Activated effector memory CD4-positive, alpha-beta T cell treated with Interleukin-2 at 50 U/mL for 16 hours (primary cell): ENCODE results near the gene SLBP.

Experiments
- DNase-seq: peaks from one replicate; pipeline ENCODE4 v3.0.0-alpha.2; 2020

The SLBP gene

DNA sequence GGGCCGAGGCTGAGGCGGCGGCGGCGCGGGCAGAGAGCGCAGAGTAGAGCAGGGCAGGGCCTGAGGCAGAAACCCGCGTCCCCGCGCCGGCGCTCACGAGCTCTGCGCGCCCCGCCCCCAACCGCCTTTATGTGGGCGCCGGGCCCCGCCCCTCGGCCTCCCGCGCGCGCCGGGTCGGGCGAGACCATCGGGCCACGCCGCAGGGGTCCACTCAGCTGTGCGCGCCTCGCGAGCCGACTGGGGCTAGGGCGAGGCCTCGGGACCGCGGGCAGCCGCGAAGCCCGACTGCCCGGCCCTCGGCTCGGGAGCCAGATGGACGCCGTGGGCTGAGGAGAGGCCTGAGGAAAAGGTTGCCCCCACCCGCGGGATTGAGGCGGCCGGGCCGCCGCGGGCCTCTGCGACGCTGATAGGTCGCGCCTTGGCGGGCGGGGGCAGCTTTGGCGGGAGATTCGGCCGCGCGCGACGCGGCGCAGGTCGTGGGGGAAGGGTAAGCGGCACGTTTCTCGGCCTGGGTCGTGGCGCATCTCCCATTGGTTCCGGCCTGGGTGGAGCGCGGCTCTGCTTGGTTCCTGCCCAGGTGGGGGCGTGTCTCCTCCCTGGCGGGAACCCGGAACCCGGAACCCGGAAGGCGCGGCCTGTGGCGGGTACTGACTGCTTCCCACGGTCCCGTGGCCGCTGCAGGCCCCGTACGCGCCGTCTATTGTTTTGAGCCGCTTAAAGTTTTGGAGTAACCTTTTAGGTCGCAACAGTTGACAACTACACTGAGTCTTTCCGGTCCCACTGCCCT is at the start of gene SLBP:
Gene SLBP, minus strand, starts transcription at position 104 of the 787 bp plus-strand sequence. CDS start 131 bp downstream, outside the sequence.
- DNase-seq = peak; percentile 99

- no peak for DNase-seq
These were observed 49.1 kb upstream of the SLBP start for GRCh38 chr4:1761130-1761689.

DNA sequence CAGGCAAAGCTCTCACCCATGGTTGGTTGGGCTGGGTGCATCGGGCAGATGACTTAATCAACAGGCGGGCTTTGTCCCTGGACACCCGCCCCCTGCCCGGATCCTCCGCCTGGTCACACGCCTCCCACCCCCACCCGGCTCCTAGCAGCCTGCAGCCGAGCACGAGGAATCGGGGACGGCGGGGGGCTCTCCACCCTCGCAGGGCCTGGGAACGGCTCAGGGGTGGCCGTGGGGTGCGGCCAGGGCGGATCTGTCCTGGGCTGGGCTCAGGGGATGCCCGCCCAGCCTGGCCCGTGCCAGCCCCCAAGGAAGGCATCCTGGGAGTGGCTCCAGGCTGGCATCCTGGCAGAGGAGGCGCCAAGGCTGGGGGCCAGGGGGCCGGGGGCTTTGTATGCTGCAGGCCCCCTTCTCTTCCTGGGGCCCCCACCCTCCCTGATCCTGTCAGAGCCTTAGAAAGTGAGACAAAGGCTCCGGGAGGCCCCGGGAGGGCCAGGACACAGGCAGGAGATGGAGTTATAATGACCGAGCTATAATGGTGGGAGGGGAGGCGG is 48.5 kb upstream of the SLBP start:
- DNase-seq = no peak

GRCh38 chr4:1759818-1760223 is 47.7 kb upstream of the SLBP start:
- no peak for DNase-seq

DNA sequence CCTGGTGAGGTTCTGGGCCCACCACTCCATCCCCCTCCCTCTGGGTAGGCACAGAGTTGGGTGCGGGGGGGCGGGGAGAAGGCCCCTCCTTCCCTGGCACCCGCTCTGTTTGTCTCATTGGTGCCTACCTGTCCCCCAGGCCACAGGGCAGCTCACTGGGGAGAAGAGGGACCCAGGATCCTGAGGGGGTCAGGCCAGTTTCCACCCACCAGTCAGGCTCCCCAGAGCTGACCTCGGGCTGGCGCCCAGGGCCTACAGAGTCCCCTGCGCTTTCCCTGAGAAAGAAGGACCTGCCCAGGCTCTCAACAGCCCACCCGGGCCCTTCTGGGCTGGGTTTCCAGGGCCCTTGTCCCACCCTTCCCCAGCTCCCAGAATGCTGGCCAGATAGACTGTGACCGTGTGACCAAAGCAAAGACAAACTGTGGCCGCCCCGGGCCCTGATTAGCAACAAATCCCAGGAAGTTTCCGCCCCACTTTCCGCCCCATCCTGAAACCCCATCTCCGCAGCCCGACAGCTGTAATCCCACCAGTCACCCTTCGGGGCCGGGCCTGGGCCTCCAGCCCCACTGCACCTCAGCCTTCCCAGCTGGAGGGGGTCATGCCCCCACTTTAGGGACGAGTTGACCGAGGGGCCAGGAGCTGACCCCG is 47.2 kb upstream of the SLBP start:
- no peak for DNase-seq

- no peak for DNase-seq
These were observed 46.4 kb upstream of the SLBP start for GRCh38 chr4:1758306-1759121.

DNA sequence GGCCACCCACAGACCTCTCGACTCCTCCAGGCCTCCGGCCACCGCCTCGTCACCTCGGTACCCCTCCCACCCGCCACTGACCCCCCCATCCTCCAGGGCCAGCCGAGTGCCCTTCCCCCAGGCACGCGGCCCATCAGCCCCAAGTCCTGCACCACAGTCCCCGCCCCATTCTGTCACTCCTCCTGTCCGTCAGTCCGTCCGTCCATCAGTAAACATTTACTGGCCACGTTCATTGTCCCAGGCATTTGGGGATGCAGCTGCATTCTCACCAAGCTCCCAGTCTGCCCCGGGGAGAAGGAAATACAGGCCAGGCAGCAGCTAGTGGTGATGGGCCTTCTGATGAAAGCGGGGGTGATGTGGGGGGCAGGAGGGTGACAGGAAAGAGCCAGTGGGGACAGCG is 45.7 kb upstream of the SLBP start:
- no peak for DNase-seq

DNA sequence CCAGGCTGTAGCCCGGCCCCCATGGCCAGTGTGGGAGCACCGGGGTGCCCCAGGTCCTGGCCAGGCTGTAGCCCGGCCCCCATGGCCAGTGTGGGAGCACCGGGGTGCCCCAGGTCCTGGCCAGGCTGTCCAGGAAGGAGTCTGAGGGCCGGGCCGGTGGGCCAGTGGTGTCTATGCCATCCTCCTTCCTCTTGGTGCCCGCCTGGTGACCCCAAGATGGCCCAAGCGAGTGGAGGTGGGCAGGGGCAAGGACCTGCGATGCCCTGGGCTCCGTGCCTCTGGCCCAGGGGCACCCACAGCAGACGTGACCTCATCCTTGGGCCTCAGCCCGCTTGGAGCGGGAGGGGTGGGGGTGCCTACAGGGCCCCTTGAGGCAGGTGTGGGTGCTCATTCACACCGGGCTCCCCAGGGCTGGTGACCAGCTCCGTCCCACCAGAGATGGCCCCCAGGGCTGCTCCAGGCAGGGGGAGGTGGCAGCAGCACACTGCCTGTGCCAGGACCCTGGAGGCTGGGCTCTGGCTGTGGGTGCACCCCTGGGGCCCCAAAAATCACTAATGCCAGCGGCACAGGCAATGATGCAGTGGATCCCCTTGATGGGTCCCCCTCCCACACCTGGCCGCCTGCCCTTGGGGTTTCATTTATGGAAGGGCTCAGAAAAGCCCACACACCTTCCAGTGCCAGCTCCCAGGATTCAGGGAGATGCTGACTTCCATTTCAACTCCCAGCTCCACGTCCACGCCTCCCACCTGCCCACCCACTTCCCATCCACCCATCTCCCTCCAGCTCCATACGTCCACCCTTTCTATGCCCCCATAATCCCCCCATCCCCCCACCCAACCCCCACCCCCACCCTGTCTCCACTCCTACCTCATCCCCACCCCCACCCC is 45.0 kb upstream of the SLBP start:
- no peak for DNase-seq

DNA sequence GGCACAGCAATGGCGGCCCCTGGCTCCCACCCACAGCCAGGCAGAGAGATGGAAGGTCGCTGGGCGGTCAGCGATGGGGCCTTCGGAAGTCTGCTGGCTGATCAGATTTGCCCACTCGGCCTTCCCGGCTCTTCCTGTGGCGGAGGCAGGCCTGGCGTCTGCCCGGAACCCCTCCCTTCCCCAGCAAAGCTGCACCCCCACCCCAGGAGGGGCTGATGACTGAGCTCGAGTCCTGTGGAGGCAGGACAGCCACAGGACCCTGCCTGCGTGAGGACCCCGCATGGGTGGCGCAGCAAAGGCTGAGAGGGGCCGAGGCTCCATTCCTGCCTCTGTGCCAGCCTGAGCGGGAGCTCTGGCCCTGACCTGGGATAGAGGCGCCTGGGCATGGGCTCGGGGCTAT is 44.0 kb upstream of the SLBP start:
- no peak for DNase-seq

DNA sequence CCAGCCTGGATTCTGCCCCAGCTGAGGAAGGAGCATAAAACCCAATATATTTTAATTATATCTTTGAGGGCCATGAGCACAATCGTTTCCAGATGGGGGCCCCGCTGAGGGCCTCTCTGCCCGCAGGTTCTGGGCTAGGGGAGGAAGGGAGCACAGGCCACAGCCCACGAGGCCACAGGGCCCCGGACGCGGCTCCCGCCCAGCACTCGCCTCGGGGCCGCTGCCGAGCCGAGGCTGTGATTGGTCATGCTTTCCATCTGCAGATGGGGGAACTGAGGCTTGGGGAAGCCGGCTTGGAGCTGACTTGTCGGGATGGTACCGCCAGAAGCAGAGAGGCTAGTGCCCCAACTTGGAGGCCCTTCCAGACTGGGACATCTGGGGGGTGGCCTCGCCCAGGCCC is 43.2 kb upstream of the SLBP start:
- no peak for DNase-seq

DNA sequence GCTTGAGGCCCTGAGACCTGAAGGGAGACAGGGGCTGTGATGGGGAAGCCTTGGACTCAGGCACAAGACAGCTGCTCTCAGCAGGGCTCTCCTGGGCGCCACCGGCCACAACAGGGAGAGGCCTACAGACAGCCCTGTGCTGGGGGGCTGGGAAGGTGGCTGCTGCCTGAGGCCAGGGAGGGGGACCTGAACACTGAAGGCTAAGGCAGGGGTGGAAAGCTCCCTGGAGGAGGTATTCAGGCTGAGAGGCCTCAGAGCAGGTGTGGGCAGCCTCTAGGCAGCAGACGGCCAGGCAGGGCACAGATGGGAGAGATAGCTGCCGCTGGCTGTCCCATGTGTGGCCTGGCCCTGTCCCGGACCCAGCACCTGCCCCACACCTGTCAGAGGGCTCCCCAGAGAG is 42.2 kb upstream of the SLBP start:
- no peak for DNase-seq

- no peak for DNase-seq
These were observed 41.7 kb upstream of the SLBP start for GRCh38 chr4:1753697-1754311.

DNA sequence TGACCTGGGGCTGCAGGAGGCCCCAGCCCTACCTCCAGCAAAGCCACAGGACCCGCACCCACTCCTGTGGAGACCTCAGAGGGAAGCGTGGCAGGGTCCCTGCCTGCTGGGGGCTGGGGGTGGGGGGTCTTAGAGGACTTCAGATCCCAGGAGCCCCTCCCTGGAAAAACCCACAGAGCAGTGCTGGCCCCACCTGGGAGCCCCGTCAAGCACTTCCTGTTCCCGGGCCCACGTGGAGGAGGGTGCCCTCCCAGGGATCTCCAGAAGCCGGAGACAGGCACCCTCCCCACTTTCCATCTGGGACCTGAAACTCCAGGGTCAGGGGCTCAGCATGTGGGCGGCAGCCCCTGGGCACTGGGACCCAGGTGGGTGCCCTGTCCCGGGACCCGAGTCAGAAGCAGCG is 41.2 kb upstream of the SLBP start:
- DNase-seq = no peak

DNA sequence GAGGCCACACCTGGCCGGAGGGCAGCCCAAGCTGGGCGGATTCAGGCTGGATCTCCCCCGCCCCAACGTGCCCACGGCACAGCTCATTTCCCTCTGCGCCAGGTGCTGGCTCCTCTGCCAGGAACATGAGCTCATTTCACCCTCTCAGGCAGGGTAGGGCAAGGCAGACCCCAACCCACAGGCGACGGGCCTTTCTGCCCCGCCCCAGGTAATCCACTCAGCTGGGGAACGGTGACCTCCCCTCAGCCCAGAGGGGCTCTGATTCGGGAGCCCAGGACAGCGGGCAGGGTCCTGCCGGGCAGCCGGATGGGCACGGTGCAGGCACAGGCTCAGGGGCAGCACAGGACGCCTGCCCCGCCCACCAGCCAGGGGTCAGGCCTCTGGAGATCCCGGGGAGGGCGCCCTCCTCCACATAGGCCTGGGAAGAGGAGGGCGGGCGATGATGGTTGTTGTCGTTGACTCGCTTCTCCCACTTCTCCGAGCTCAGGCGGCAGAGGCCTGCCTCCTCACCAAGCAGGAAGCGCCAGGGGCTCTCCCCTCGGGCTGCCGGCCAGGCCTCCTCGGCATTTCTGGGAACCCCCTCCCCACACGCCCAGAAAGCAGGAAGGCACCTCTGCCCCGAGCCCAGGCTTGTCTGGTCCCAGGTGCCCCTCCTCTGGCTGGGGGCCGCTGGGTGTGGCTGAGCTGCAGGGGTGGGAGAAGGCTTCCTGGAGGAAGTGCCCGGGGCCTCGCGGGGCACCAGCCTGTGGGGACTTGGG is 40.3 kb upstream of the SLBP start:
- peak; percentile 10 for DNase-seq

- DNase-seq = no peak
These were observed 39.8 kb upstream of the SLBP start for GRCh38 chr4:1751919-1752283.

- DNase-seq = no peak
These were observed 39.2 kb upstream of the SLBP start for GRCh38 chr4:1751155-1751918.

GRCh38 chr4:1750381-1751154 is 38.4 kb upstream of the SLBP start:
- no peak for DNase-seq

GRCh38 chr4:1749826-1750225 is 37.7 kb upstream of the SLBP start:
- no peak for DNase-seq

DNA sequence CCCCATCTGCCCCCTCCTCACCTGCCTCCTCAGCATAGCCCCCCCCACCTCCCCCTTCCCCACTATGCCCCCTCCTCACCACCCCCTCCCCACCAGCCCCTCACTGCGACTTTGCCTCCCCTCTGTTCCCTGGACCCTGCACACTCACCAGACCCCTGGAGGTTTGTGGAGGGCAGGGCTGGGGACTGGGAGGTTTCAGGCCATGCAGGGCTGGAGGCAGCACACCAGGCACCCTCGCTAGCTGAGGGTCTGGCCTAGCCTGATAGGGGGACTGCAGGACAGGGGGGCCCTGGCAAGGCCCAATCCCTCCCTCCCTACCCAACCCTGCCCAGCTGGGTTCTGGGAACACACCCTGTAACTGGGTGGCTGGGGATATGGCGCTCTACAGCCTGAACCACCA is 37.3 kb upstream of the SLBP start:
- no peak for DNase-seq
